ENCODE measurements around the gene OR6C68. TPM values are rescaled to one million over a fixed set of nuclear protein-coding genes. Genes with fewer than 3 reads are reported as not detected.
"Not testable (repeated sequence)": the region's sequence is repeated elsewhere in the genome, so short reads cannot be mapped to it uniquely, and the experiment has no call there.

The OR6C68 gene
- total RNA-seq, result not detected

GRCh38 chr12:55492078-55492477, at the start of gene OR6C68:
TSS of gene OR6C68 (plus strand) at chr12:55492378. CDS start at chr12:55492378, 0 bp downstream.
- no peaks in the 10 kb centered on the region for H3K9me3 ChIP-seq
- H3K27me3 ChIP-seq, result no peaks in the 10 kb centered on the region
- DNase-seq, result no peak
- 30 to 37% methylated on average over 2 of the region's 2 CpGs for WGBS, 2 donors
- H3K4me3 ChIP-seq, result no peak within 1 kb of the TSS
- H3K36me3 ChIP-seq, result no peaks in the 10 kb centered on the region
- TF ChIP-seq POLR2A (IDR thresholded peaks at IDR 0.05), result no peak
- TF ChIP-seq, protein P1, sequence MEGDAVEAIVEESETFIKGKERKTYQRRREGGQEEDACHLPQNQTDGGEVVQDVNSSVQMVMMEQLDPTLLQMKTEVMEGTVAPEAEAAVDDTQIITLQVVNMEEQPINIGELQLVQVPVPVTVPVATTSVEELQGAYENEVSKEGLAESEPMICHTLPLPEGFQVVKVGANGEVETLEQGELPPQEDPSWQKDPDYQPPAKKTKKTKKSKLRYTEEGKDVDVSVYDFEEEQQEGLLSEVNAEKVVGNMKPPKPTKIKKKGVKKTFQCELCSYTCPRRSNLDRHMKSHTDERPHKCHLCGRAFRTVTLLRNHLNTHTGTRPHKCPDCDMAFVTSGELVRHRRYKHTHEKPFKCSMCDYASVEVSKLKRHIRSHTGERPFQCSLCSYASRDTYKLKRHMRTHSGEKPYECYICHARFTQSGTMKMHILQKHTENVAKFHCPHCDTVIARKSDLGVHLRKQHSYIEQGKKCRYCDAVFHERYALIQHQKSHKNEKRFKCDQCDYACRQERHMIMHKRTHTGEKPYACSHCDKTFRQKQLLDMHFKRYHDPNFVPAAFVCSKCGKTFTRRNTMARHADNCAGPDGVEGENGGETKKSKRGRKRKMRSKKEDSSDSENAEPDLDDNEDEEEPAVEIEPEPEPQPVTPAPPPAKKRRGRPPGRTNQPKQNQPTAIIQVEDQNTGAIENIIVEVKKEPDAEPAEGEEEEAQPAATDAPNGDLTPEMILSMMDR (IDR thresholded peaks at IDR 0.05), result no peak
- no peaks in the 10 kb centered on the region for H3K4me1 ChIP-seq
- intact Hi-C loops (cut with DNase I), result no loop called here
- no peak within 1 kb of the TSS for H3K27ac ChIP-seq

- intact Hi-C loops (cut with DNase I), result no loop called here
- no peaks in the 10 kb centered on the region for H3K9me3 ChIP-seq
- WGBS, 2 donors, result 32 to 50% methylated on average over 2 of the region's 2 CpGs
- DNase-seq, result no peak
- no peak within 1 kb of the TSS for H3K27ac ChIP-seq
- H3K4me1 ChIP-seq, result no peaks in the 10 kb centered on the region
- no peak for TF ChIP-seq POLR2A (IDR thresholded peaks at IDR 0.05)
- TF ChIP-seq, protein P1 (IDR thresholded peaks at IDR 0.05), result no peak
- no peaks in the 10 kb centered on the region for H3K36me3 ChIP-seq
- H3K4me3 ChIP-seq, result no peak within 1 kb of the TSS
- no peaks in the 10 kb centered on the region for H3K27me3 ChIP-seq
Observed at GRCh38 chr12:55443776-55444175, 48.4 kb upstream of the OR6C68 start, which contains the start of gene OR6C2. TSS of gene OR6C2 (plus strand) at chr12:55444076. CDS start at chr12:55452214, 8,138 bp downstream.

DNA sequence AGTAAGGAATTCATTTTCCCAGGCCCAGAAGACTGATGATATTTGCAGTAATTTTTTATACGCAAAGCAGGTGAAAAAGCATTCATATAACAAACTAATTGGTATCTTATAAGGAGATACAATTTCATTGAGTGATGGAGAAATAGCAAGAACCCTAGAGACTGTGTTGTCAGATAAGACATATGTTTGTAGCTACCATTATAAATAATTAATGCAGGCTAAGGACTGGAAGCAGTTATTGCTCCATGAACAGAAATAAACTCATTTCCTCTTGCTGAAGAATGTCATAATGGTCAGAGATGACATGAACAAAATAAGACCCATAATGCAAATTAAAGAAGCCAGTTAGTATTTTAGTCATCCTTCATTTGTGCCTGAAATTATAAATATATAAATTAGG, 46.8 kb upstream of the OR6C68 start:
- no peak for TF ChIP-seq POLR2A (IDR thresholded peaks at IDR 0.05)
- TF ChIP-seq, protein P1 (IDR thresholded peaks at IDR 0.05), result no peak
- intact Hi-C loops (cut with DNase I), result no loop called here
- Histone ChIP-seq H3K9me3 (no peaks in the 10 kb centered on the region), H3K36me3 (no peaks in the 10 kb centered on the region), H3K4me1 (no peaks in the 10 kb centered on the region), H3K27ac (no peak overlapping the region), H3K27me3 (no peaks in the 10 kb centered on the region), H3K4me3 (no peak overlapping the region)
- 92 to 100% methylated on average over 1 of the region's 1 CpG for WGBS, 2 donors
- DNase-seq, result no peak

GRCh38 chr12:55446326-55446725, 45.9 kb upstream of the OR6C68 start:
- WGBS, 2 donors, result 76 to 90% methylated on average over 4 to 5 of the region's 5 CpGs
- no peak for DNase-seq
- Histone ChIP-seq H3K4me3 (no peak overlapping the region), H3K27ac (no peak overlapping the region), H3K27me3 (no peaks in the 10 kb centered on the region), H3K9me3 (no peaks in the 10 kb centered on the region), H3K4me1 (no peaks in the 10 kb centered on the region), H3K36me3 (no peaks in the 10 kb centered on the region)
- intact Hi-C loops (cut with DNase I), result no loop called here
- TF ChIP-seq, protein P1 (IDR thresholded peaks at IDR 0.05), result no peak
- TF ChIP-seq POLR2A (IDR thresholded peaks at IDR 0.05), result no peak

- no peaks in the 10 kb centered on the region for H3K9me3 ChIP-seq
- H3K27ac ChIP-seq, result no peak overlapping the region
- H3K4me3 ChIP-seq, result no peak overlapping the region
- TF ChIP-seq POLR2A (IDR thresholded peaks at IDR 0.05), result no peak
- TF ChIP-seq, protein P1 (IDR thresholded peaks at IDR 0.05), result no peak
- DNase-seq, result no peak
- H3K27me3 ChIP-seq, result no peaks in the 10 kb centered on the region
- H3K4me1 ChIP-seq, result no peaks in the 10 kb centered on the region
- H3K36me3 ChIP-seq, result no peaks in the 10 kb centered on the region
- intact Hi-C loops (cut with DNase I), result no loop called here
Observed at GRCh38 chr12:55448825-55449224, 43.4 kb upstream of the OR6C68 start.

DNA sequence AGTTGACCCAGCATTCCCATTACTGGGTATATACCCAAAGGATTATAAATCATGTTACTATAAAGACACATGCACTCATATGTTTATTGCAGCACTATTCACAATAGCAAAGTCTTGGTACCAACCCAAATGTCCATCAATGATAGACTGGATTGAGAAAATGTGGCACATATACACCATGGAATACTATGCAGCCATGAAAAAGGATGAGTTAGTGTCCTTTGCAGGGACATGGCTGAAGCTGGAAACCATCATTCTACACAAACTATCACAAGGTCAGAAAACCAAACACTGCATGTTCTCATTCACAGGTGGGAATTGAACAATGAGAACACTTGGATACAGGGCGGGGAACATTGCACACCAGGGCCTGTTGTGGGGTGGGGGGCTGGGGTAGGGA, 27.3 kb upstream of the OR6C68 start:
- H3K36me3 ChIP-seq; intact Hi-C loops (cut with DNase I); DNase-seq; H3K27me3 ChIP-seq; H3K4me1 ChIP-seq; H3K9me3 ChIP-seq; H3K4me3 ChIP-seq; H3K27ac ChIP-seq: not testable (repeated sequence)
- 100% methylated on average over 1 of the region's 1 CpG; no CpG with 5 or more reads in 1 of the 2 donors for WGBS, 2 donors
